ENCODE measurements around the gene LRRC7.
"Not testable (repeated sequence)": the region's sequence is repeated elsewhere in the genome, so short reads cannot be mapped to it uniquely, and the experiment has no call there.

GRCh38 chr1:69888016-69888415 lies 320.3 kb downstream of the LRRC7 start:
- TF ChIP-seq CTCF (IDR thresholded peaks at IDR 0.05; ENCODE audit: low read length); EZH2 (IDR thresholded peaks at IDR 0.05; ENCODE audit: borderline replicate concordance, low read length): not testable (repeated sequence)
